ENCODE measurements around the gene BBS12. TPM values are rescaled to one million over a fixed set of nuclear protein-coding genes. Genes with fewer than 3 reads are reported as not detected.

Gene BBS12
- total RNA-seq, 6 experiments from 2014 or later: 0.25 to 1.1 (median 0.65) TPM

- ATAC-seq: peak; percentile 72 to 83 (median 78)
- 32% methylated on average over 7 of the region's 7 CpGs for WGBS (ENCODE audit: insufficient coverage, low coverage, low lambda C conversion rate, missing lambda C conversion rate)
- peaks cover 0 to 32% (median 10%) of the 10 kb centered on the region in 4 donors for H3K4me1 ChIP-seq
- TF ChIP-seq CTCF (IDR thresholded peaks at IDR 0.05): no peak
- TF ChIP-seq POLR2A (IDR thresholded peaks at IDR 0.05): no peak
- intact Hi-C loops (cut with DNase I): no loop called here
- H3K9me3 ChIP-seq: no peaks in the 10 kb centered on the region
- peak in 1 of 3 donors; percentile 45 for DNase-seq
- H3K27me3 ChIP-seq: no peaks in the 10 kb centered on the region
- H3K4me3 ChIP-seq: no peak overlapping the region
- H3K36me3 ChIP-seq: no peaks in the 10 kb centered on the region
- H3K27ac ChIP-seq: peak overlapping the region in 2 of 3 donors; percentile 37 to 65
These were observed 33.3 kb downstream of the BBS12 start for GRCh38 chr4:122765692-122766352.

- Histone ChIP-seq H3K4me3 (no peak overlapping the region), H3K9me3 (no peaks in the 10 kb centered on the region), H3K36me3 (no peaks in the 10 kb centered on the region), H3K27me3 (no peaks in the 10 kb centered on the region), H3K27ac (peak overlapping the region in 2 of 3 donors; percentile 6 to 65), H3K4me1 (peaks cover 0 to 32% (median 10%) of the 10 kb centered on the region in 4 donors)
- ATAC-seq (no peak), DNase-seq (no peak)
- TF ChIP-seq CTCF (IDR thresholded peaks at IDR 0.05) (no peak), POLR2A (IDR thresholded peaks at IDR 0.05) (no peak)
- intact Hi-C loops (cut with DNase I): no loop called here
- WGBS (ENCODE audit: insufficient coverage, low coverage, low lambda C conversion rate, missing lambda C conversion rate): 77% methylated on average over 3 of the region's 3 CpGs
These were observed 33.8 kb downstream of the BBS12 start for GRCh38 chr4:122766353-122766705.

GRCh38 chr4:122766950-122767349, 34.4 kb downstream of the BBS12 start:
- Histone ChIP-seq H3K4me1 (peaks cover 0 to 32% (median 10%) of the 10 kb centered on the region in 4 donors), H3K4me3 (no peak overlapping the region), H3K36me3 (no peaks in the 10 kb centered on the region), H3K27ac (peak overlapping the region in 1 of 3 donors; percentile 65), H3K27me3 (no peaks in the 10 kb centered on the region), H3K9me3 (no peaks in the 10 kb centered on the region)
- DNase-seq (peak in 2 of 3 donors; percentile 60 to 61), ATAC-seq (peak; percentile 67 to 93 (median 84))
- 25% methylated on average over 1 of the region's 2 CpGs for WGBS (ENCODE audit: insufficient coverage, low coverage, low lambda C conversion rate, missing lambda C conversion rate)
- TF ChIP-seq CTCF (IDR thresholded peaks at IDR 0.05): no peak
- TF ChIP-seq POLR2A (IDR thresholded peaks at IDR 0.05): no peak
- intact Hi-C loops (cut with DNase I): no loop called here

- intact Hi-C loops (cut with DNase I): no loop called here
- TF ChIP-seq POLR2A (IDR thresholded peaks at IDR 0.05) (no peak), CTCF (IDR thresholded peaks at IDR 0.05) (no peak)
- DNase-seq (no peak), ATAC-seq (no peak)
- no peaks in the 10 kb centered on the region for H3K27me3 ChIP-seq
- no peak overlapping the region for H3K27ac ChIP-seq
- H3K4me1 ChIP-seq: peaks cover 0 to 7% (median 0%) of the 10 kb centered on the region in 4 donors
- 70% methylated on average over 1 of the region's 1 CpG for WGBS (ENCODE audit: insufficient coverage, low coverage, low lambda C conversion rate, missing lambda C conversion rate)
- H3K36me3 ChIP-seq: no peaks in the 10 kb centered on the region
- H3K4me3 ChIP-seq: no peak overlapping the region
- no peaks in the 10 kb centered on the region for H3K9me3 ChIP-seq
These were observed 39.2 kb downstream of the BBS12 start for GRCh38 chr4:122771724-122772123.
